Esophagus squamous epithelium (tissue), 5 donors: Measurements from ENCODE around the gene RETREG1. TPM values are rescaled to one million over a fixed set of nuclear protein-coding genes. Genes with fewer than 3 reads are reported as not detected.
"Not testable (repeated sequence)": the region's sequence is repeated elsewhere in the genome, so short reads cannot be mapped to it uniquely, and the experiment has no call there.

Experiments
- DNase-seq: peaks from one replicate; lab custom pipeline; 2025; lab: John Stamatoyannopoulos, UW
- H3K27ac ChIP-seq, 4 donors: fragments of 200-600 bp; sonication (generic); one replicate each; pipeline ENCODE4 v1.5.1; 2016 to 2019; ENCODE audit warnings: mild to moderate bottlenecking in 1 of 4
- H3K27me3 ChIP-seq, 4 donors: fragments of 200-600 bp; sonication (generic); 1 replicate in 3 of 4; 2 replicates in 1 of 4; pipeline versions ENCODE4 v1.5.1 to v1.6.0; 2017 to 2021; ENCODE audit warnings: antibody characterized with exemption in 1 of 4
- H3K36me3 ChIP-seq, 3 donors: fragments of 200-600 bp; sonication (generic); one replicate each; pipeline ENCODE4 v1.5.1; 2016 to 2019
- H3K4me1 ChIP-seq, 3 donors: fragments of 200-600 bp; sonication (generic); one replicate each; pipeline ENCODE4 v1.5.1; 2017 to 2019
- H3K4me3 ChIP-seq, 4 donors: fragments of 200-600 bp; sonication (generic); 1 replicate in 3 of 4; 2 replicates in 1 of 4; pipeline ENCODE4 v1.5.1; 2016 to 2019; ENCODE audit warnings: mild to moderate bottlenecking in 2 of 4, moderate library complexity in 1 of 4
- H3K9me3 ChIP-seq, 3 donors: fragments of 200-600 bp; sonication (generic); one replicate each; pipeline ENCODE4 v1.5.1; 2016 to 2019
- CTCF ChIP-seq, 6 experiments: fragments of 450-650 bp in 4 of 6; fragments of 200-600 bp in 2 of 6; sonication (generic) in 2 of 6; IDR thresholded peaks; one replicate each; pipeline ENCODE4 v1.5.1; 2016 to 2019; ENCODE audit warnings: antibody characterized with exemption in 6 of 6, mild to moderate bottlenecking in 4 of 6, moderate library complexity in 4 of 6
- POLR2A ChIP-seq, 4 donors: fragments of 450-650 bp; IDR thresholded peaks; one replicate each; pipeline ENCODE4 v1.6.1; 2017; ENCODE audit warnings: antibody characterized with exemption in 4 of 4, mild to moderate bottlenecking in 4 of 4, moderate library complexity in 3 of 4
- WGBS, 2 donors: methylation state at CpG; one replicate each; pipeline ENCODE4 v1.1.5; 2018; 5-methylcytosine and 5-hydroxymethylcytosine counted together
- intact Hi-C: fragments of 100-400 bp; cut with DNase I; formaldehyde crosslinking; loops from one replicate; pipeline ENCODE4 v1.15.0; 2022
- total RNA-seq, 4 donors: library from RNA; depleted of rRNA; stranded (reverse); fragments of >200 nt; gene quantifications; one replicate each; pipeline ENCODE4 v1.1.0, GENCODE V29; 2016
- donor health status: DM: yes; HTN: yes; CAD: no.

Gene RETREG1
- total RNA-seq, 4 donors from 2014 or later: 0.68 to 6.1 (median 3.9) TPM

GRCh38 chr5:16654647-16655334, 38.0 kb upstream of the RETREG1 start:
- no peak overlapping the region for H3K4me3 ChIP-seq
- H3K9me3 ChIP-seq: no peaks in the 10 kb centered on the region
- H3K27me3 ChIP-seq: no peaks in the 10 kb centered on the region
- intact Hi-C loops: no loop called here
- H3K4me1 ChIP-seq: no peaks in the 10 kb centered on the region
- DNase-seq: no peak
- 51 to 64% methylated on average over 6 of the region's 6 CpGs for WGBS, 2 donors
- no peak for TF ChIP-seq POLR2A (IDR thresholded peaks at IDR 0.05)
- no peak for TF ChIP-seq CTCF (IDR thresholded peaks at IDR 0.05)
- no peaks in the 10 kb centered on the region for H3K36me3 ChIP-seq
- no peak overlapping the region for H3K27ac ChIP-seq

- H3K27me3 ChIP-seq, H3K27ac ChIP-seq, DNase-seq, H3K36me3 ChIP-seq, H3K4me1 ChIP-seq, intact Hi-C loops, H3K4me3 ChIP-seq, H3K9me3 ChIP-seq: not testable (repeated sequence)
- 70 to 73% methylated on average over 4 to 7 of the region's 8 CpGs for WGBS, 2 donors
These were observed 31.9 kb upstream of the RETREG1 start for GRCh38 chr5:16648739-16649138.

- Histone ChIP-seq H3K27ac (no peak overlapping the region), H3K27me3 (no peaks in the 10 kb centered on the region), H3K36me3 (no peaks in the 10 kb centered on the region), H3K4me1 (no peaks in the 10 kb centered on the region), H3K4me3 (no peak overlapping the region), H3K9me3 (no peaks in the 10 kb centered on the region)
- no peak for DNase-seq
- TF ChIP-seq POLR2A (IDR thresholded peaks at IDR 0.05) (no peak), CTCF (IDR thresholded peaks at IDR 0.05) (no peak)
- intact Hi-C loops: no loop called here
- 75 to 87% methylated on average over 11 of the region's 11 CpGs for WGBS, 2 donors
These were observed 27.6 kb upstream of the RETREG1 start for GRCh38 chr5:16644301-16644889.

- no peak for DNase-seq
- H3K4me1 ChIP-seq: no peaks in the 10 kb centered on the region
- WGBS, 2 donors: 69 to 82% methylated on average over 2 of the region's 2 CpGs
These were observed 26.1 kb upstream of the RETREG1 start for GRCh38 chr5:16642867-16643266.

GRCh38 chr5:16639206-16639605, 22.4 kb upstream of the RETREG1 start:
- WGBS, 2 donors: 58 to 100% methylated on average over 3 to 4 of the region's 4 CpGs
- intact Hi-C loops: no loop called here

More at GRCh38 chr5:16642867-16643266, 26.1 kb upstream of the RETREG1 start:
- no peaks in the 10 kb centered on the region for H3K9me3 ChIP-seq
- TF ChIP-seq CTCF (IDR thresholded peaks at IDR 0.05): no peak
- TF ChIP-seq POLR2A (IDR thresholded peaks at IDR 0.05): no peak
- intact Hi-C loops: no loop called here
- H3K27ac ChIP-seq: no peak overlapping the region
- H3K4me3 ChIP-seq: no peak overlapping the region
- H3K36me3 ChIP-seq: no peaks in the 10 kb centered on the region
- H3K27me3 ChIP-seq: no peaks in the 10 kb centered on the region

More at GRCh38 chr5:16639206-16639605, 22.4 kb upstream of the RETREG1 start:
- Histone ChIP-seq H3K9me3 (no peaks in the 10 kb centered on the region), H3K36me3 (no peaks in the 10 kb centered on the region), H3K27me3 (no peaks in the 10 kb centered on the region), H3K27ac (no peak overlapping the region), H3K4me3 (no peak overlapping the region), H3K4me1 (no peaks in the 10 kb centered on the region)
- TF ChIP-seq POLR2A (IDR thresholded peaks at IDR 0.05): no peak
- TF ChIP-seq CTCF (IDR thresholded peaks at IDR 0.05): no peak
- no peak for DNase-seq
